ENCODE results near the gene SNX11. TPM values are rescaled to one million over a fixed set of nuclear protein-coding genes. Genes with fewer than 3 reads are reported as not detected.

Gene SNX11
- total RNA-seq, 1 experiment from 2014 or later = 28.1 TPM

DNA sequence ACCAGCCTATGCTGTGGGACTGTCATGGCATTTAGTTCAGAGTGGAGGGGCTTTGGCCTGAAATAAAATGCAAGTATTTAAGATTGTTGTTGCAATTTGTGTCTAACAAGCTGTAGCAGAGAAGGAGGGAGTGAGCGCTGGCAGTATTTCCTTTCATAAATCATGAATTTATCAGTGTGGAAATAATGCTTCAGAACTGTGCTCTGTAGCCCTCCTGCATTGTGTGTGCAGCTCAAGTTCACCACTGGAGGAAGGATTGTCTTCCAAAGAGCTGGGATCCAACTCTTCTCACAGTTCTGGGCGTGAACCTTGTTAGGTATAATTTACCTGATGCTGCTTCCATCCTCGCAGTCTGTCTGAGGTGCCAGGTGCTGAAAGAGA lies 15.1 kb downstream of the SNX11 start:
- Histone ChIP-seq H3K27ac (ENCODE audit: low read length) (no peak overlapping the region), H3K9me3 (ENCODE audit: control insufficient read depth, insufficient read depth, low read depth, low read length) (no peaks in the 10 kb centered on the region), H3K4me3 (ENCODE audit: low read depth in 2 of 2, low read length in 2 of 2) (no peak overlapping the region), H3K4me1 (ENCODE audit: control insufficient read depth, insufficient read depth, low read length) (peaks cover 12% of the 10 kb centered on the region), H3K36me3 (ENCODE audit: control insufficient read depth, insufficient read depth, low read length) (peaks cover 6% of the 10 kb centered on the region; the same call in 1 of the 2 replicates), H3K27me3 (ENCODE audit: control insufficient read depth, insufficient read depth, low read length) (no peaks in the 10 kb centered on the region)
- in situ Hi-C loops (cut with HindIII; ENCODE audit: low pct_unique_long_range_greater_than_20kb, low sequenced_read_pairs) (no loop called here), intact Hi-C loops (cut with micrococcal nuclease; ENCODE audit: unreplicated experiment) (no loop called here)
- CTCF ChIA-PET = no interaction called here
- no peak for DNase-seq (ENCODE audit: low read depth, low spot score)
- BruUV-seq (replicated peaks) = no TSS peak
- no peak for TF ChIP-seq POLR2AphosphoS5 (IDR thresholded peaks at IDR 0.05; ENCODE audit: low read depth, low read length)
- ATAC-seq = no peak
- POLR2A ChIA-PET = interaction anchor here (1.2 kb wide), 1 partner anchor 15 kb away, joined by 3 read pairs; no protein-coding TSS in a partner anchor

DNA sequence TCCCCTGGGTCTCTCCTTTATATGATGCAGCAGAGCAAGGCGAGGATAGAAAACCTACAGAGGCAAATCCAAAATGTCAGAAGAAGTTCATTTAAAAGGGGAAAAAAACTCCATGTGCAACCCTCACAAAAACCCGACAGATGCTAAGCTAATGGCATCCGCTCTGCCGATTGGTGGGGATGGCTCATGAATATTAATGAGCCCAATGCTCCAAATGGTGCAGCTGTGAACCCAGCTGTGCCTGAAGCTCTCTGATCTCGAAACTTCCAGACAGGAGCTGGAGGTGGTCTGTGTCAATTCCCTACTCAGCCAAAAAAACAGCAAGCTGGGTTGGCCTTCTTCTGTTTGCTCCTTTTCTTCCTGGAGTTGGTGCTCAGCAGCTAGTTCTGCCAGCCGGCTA lies 15.5 kb downstream of the SNX11 start:
- H3K27me3 ChIP-seq (ENCODE audit: control insufficient read depth, insufficient read depth, low read length) = no peaks in the 10 kb centered on the region
- H3K4me3 ChIP-seq (ENCODE audit: low read depth in 2 of 2, low read length in 2 of 2) = no peak overlapping the region
- no peaks in the 10 kb centered on the region for H3K9me3 ChIP-seq (ENCODE audit: control insufficient read depth, insufficient read depth, low read depth, low read length)
- intact Hi-C loops (cut with micrococcal nuclease; ENCODE audit: unreplicated experiment) = no loop called here
- CTCF ChIA-PET = interaction anchor here (2.0 kb wide), 1 partner anchor 98 kb away, joined by 11 read pairs; no protein-coding TSS in a partner anchor
- H3K4me1 ChIP-seq (ENCODE audit: control insufficient read depth, insufficient read depth, low read length) = peaks cover 13% of the 10 kb centered on the region
- DNase-seq (ENCODE audit: low read depth, low spot score) (no peak), ATAC-seq (no peak)
- in situ Hi-C loops (cut with HindIII; ENCODE audit: low pct_unique_long_range_greater_than_20kb, low sequenced_read_pairs) = no loop called here
- BruUV-seq (replicated peaks) = no TSS peak
- H3K27ac ChIP-seq (ENCODE audit: low read length) = no peak overlapping the region
- peaks cover 6% of the 10 kb centered on the region; the same call in 1 of the 2 replicates for H3K36me3 ChIP-seq (ENCODE audit: control insufficient read depth, insufficient read depth, low read length)
- POLR2A ChIA-PET = interaction anchor here (1.2 kb wide), 1 partner anchor 15 kb away, joined by 3 read pairs; no protein-coding TSS in a partner anchor
- no peak for TF ChIP-seq SIN3A (IDR thresholded peaks at IDR 0.05; ENCODE audit: borderline replicate concordance, insufficient read depth, low read depth, low read length)
- TF ChIP-seq, protein P1, sequence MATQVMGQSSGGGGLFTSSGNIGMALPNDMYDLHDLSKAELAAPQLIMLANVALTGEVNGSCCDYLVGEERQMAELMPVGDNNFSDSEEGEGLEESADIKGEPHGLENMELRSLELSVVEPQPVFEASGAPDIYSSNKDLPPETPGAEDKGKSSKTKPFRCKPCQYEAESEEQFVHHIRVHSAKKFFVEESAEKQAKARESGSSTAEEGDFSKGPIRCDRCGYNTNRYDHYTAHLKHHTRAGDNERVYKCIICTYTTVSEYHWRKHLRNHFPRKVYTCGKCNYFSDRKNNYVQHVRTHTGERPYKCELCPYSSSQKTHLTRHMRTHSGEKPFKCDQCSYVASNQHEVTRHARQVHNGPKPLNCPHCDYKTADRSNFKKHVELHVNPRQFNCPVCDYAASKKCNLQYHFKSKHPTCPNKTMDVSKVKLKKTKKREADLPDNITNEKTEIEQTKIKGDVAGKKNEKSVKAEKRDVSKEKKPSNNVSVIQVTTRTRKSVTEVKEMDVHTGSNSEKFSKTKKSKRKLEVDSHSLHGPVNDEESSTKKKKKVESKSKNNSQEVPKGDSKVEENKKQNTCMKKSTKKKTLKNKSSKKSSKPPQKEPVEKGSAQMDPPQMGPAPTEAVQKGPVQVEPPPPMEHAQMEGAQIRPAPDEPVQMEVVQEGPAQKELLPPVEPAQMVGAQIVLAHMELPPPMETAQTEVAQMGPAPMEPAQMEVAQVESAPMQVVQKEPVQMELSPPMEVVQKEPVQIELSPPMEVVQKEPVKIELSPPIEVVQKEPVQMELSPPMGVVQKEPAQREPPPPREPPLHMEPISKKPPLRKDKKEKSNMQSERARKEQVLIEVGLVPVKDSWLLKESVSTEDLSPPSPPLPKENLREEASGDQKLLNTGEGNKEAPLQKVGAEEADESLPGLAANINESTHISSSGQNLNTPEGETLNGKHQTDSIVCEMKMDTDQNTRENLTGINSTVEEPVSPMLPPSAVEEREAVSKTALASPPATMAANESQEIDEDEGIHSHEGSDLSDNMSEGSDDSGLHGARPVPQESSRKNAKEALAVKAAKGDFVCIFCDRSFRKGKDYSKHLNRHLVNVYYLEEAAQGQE (IDR thresholded peaks at IDR 0.05; ENCODE audit: insufficient read depth in 1 of 2, low read depth in 2 of 2, low read length in 1 of 2) = no peak
- no peak for TF ChIP-seq TCF7L2 (IDR thresholded peaks at IDR 0.05; ENCODE audit: low read depth, low read length)
- TF ChIP-seq, protein P2, sequence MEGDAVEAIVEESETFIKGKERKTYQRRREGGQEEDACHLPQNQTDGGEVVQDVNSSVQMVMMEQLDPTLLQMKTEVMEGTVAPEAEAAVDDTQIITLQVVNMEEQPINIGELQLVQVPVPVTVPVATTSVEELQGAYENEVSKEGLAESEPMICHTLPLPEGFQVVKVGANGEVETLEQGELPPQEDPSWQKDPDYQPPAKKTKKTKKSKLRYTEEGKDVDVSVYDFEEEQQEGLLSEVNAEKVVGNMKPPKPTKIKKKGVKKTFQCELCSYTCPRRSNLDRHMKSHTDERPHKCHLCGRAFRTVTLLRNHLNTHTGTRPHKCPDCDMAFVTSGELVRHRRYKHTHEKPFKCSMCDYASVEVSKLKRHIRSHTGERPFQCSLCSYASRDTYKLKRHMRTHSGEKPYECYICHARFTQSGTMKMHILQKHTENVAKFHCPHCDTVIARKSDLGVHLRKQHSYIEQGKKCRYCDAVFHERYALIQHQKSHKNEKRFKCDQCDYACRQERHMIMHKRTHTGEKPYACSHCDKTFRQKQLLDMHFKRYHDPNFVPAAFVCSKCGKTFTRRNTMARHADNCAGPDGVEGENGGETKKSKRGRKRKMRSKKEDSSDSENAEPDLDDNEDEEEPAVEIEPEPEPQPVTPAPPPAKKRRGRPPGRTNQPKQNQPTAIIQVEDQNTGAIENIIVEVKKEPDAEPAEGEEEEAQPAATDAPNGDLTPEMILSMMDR (IDR thresholded peaks at IDR 0.05) = no peak
- TF ChIP-seq POLR2AphosphoS5 (IDR thresholded peaks at IDR 0.05; ENCODE audit: low read depth, low read length) = no peak

DNA sequence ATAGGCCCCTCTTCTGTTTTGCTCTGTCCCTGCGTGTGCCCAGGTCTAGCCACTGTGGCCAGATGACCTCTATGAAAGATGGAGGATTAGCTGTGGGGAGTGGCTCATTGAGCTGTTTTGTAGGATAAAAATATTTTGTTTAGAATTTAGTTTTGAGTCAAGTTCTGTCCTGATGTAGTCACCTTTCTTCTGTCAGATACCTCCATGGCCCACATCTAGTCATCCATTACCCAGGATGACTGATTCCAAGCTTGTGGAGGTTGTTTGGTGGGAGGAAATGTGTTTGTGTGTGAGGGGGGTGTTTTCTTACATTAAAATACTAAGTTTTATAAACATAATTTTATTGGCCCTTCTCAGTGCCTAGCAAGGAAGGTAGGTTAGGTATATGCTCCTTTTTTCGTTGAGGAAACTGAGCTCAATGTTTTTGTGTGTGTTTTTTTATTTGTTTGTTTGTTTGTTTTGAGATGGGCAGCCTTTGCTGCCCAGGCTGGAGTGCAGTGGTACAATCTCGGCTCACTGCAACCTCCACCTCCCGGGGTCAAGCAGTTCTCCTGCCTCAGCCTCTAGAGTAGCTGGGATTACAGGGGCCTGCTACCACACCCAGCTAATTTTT lies 16.3 kb downstream of the SNX11 start:
- Histone ChIP-seq H3K9me3 (ENCODE audit: control insufficient read depth, insufficient read depth, low read depth, low read length) (no peaks in the 10 kb centered on the region), H3K27me3 (ENCODE audit: control insufficient read depth, insufficient read depth, low read length) (no peaks in the 10 kb centered on the region), H3K4me3 (ENCODE audit: low read depth in 2 of 2, low read length in 2 of 2) (no peak overlapping the region), H3K36me3 (ENCODE audit: control insufficient read depth, insufficient read depth, low read length) (peaks cover 6% of the 10 kb centered on the region; the same call in 1 of the 2 replicates), H3K4me1 (ENCODE audit: control insufficient read depth, insufficient read depth, low read length) (peaks cover 13% of the 10 kb centered on the region), H3K27ac (ENCODE audit: low read length) (no peak overlapping the region)
- TF ChIP-seq, protein P2 (IDR thresholded peaks at IDR 0.05) = no peak
- TF ChIP-seq, protein P1 (IDR thresholded peaks at IDR 0.05; ENCODE audit: insufficient read depth in 1 of 2, low read depth in 2 of 2, low read length in 1 of 2) = no peak
- TF ChIP-seq TCF7L2 (IDR thresholded peaks at IDR 0.05; ENCODE audit: low read depth, low read length) (no peak), SIN3A (IDR thresholded peaks at IDR 0.05; ENCODE audit: borderline replicate concordance, insufficient read depth, low read depth, low read length) (no peak), POLR2AphosphoS5 (IDR thresholded peaks at IDR 0.05; ENCODE audit: low read depth, low read length) (no peak)
- in situ Hi-C loops (cut with HindIII; ENCODE audit: low pct_unique_long_range_greater_than_20kb, low sequenced_read_pairs) (no loop called here), intact Hi-C loops (cut with micrococcal nuclease; ENCODE audit: unreplicated experiment) (no loop called here)
- DNase-seq (ENCODE audit: low read depth, low spot score) = no peak
- ChIA-PET CTCF (interaction anchor here (2.0 kb wide), 1 partner anchor 99 kb away, joined by 11 read pairs; no protein-coding TSS in a partner anchor), POLR2A (interaction anchor here (0.5 kb wide), 1 partner anchor 26 kb away, joined by 3 read pairs; no protein-coding TSS in a partner anchor)
- no TSS peak for BruUV-seq (replicated peaks)
- ATAC-seq = no peak
